Prostate gland (tissue), 2 donors: ENCODE data around the gene RANGRF.

Experiments
- CTCF ChIP-seq, 4 experiments: fragments of 200-600 bp in 2 of 4; fragments of 450-650 bp in 2 of 4; sonication (generic) in 2 of 4; IDR thresholded peaks; 1 replicate in 3 of 4; 2 replicates in 1 of 4; pipeline ENCODE4 v1.5.1; 2016 to 2019; ENCODE audit warnings: antibody characterized with exemption in 4 of 4, mild to moderate bottlenecking in 2 of 4, moderate library complexity in 2 of 4
- POLR2A ChIP-seq: fragments of 450-650 bp; IDR thresholded peaks from one replicate; pipeline ENCODE4 v1.6.1; 2016; ENCODE audit warnings: antibody characterized with exemption, mild to moderate bottlenecking
- POLR2AphosphoS5 ChIP-seq: sonication (generic); formaldehyde crosslinking; IDR thresholded peaks from one replicate; pipeline ENCODE4 v1.6.1; 2017; ENCODE audit warnings: antibody characterized with exemption

GRCh38 chr17:8256291-8256690, 32.2 kb upstream of the RANGRF start:
- TF ChIP-seq CTCF (IDR thresholded peaks at IDR 0.05) (no peak), POLR2A (no peak), POLR2AphosphoS5 (no peak)
